ENCODE measurements around the gene ITPR1.

ITPR1 gene

GRCh38 chr3:4689021-4689420 lies 195.9 kb downstream of the ITPR1 start:
- ChIA-PET CTCF (no interaction called here), POLR2A (no interaction called here)
- TF ChIP-seq SUZ12 (IDR thresholded peaks at IDR 0.05) (no peak), LEF1 (IDR thresholded peaks at IDR 0.05; ENCODE audit: borderline replicate concordance) (no peak), PKNOX1 (IDR thresholded peaks at IDR 0.05) (no peak), ARNT (IDR thresholded peaks at IDR 0.05) (no peak), FOXK2 (IDR thresholded peaks at IDR 0.05) (no peak), ZNF384 (IDR thresholded peaks at IDR 0.05) (no peak), HDGF (IDR thresholded peaks at IDR 0.05; ENCODE audit: borderline replicate concordance) (no peak), FOXA1 (IDR thresholded peaks at IDR 0.05) (no peak), TARDBP (IDR thresholded peaks at IDR 0.05) (no peak), CTBP1 (IDR thresholded peaks at IDR 0.05; ENCODE audit: borderline replicate concordance) (no peak), BHLHE40 (IDR thresholded peaks at IDR 0.05; ENCODE audit: borderline replicate concordance) (no peak)
- no peak for DNase-seq (ENCODE audit: extremely low spot score)

- POLR2A ChIA-PET = no interaction called here
Observed at GRCh38 chr3:4690277-4690676, 197.1 kb downstream of the ITPR1 start.

GRCh38 chr3:4693620-4694019 lies 200.5 kb downstream of the ITPR1 start:
- DNase-seq (ENCODE audit: extremely low spot score) = no peak
- ChIA-PET CTCF (interaction anchor here (0.5 to 1.0 kb wide), 3 partner anchors 18 to 287 kb away, joined by 3 to 5 read pairs (median 3); no protein-coding TSS in a partner anchor), POLR2A (interaction anchor here (1.0 kb wide), 1 partner anchor 15 kb away, joined by 3 read pairs; no protein-coding TSS in a partner anchor)
- TF ChIP-seq BHLHE40 (IDR thresholded peaks at IDR 0.05; ENCODE audit: borderline replicate concordance) (no peak), FOXM1 (IDR thresholded peaks at IDR 0.05; ENCODE audit: borderline replicate concordance) (no peak), CTBP1 (IDR thresholded peaks at IDR 0.05; ENCODE audit: borderline replicate concordance) (no peak), FOXA1 (IDR thresholded peaks at IDR 0.05) (no peak), SUZ12 (IDR thresholded peaks at IDR 0.05) (no peak), LEF1 (IDR thresholded peaks at IDR 0.05; ENCODE audit: borderline replicate concordance) (no peak), HDGF (IDR thresholded peaks at IDR 0.05; ENCODE audit: borderline replicate concordance) (no peak), ZNF384 (IDR thresholded peaks at IDR 0.05) (no peak), FOXK2 (IDR thresholded peaks at IDR 0.05) (no peak), SP1 (IDR thresholded peaks at IDR 0.05) (no peak)

More at GRCh38 chr3:4690277-4690676, 197.1 kb downstream of the ITPR1 start:
- TF ChIP-seq LEF1 (IDR thresholded peaks at IDR 0.05; ENCODE audit: borderline replicate concordance) (no peak), ELF4 (IDR thresholded peaks at IDR 0.05) (no peak), TARDBP (IDR thresholded peaks at IDR 0.05) (no peak), BHLHE40 (IDR thresholded peaks at IDR 0.05; ENCODE audit: borderline replicate concordance) (no peak), NFRKB (IDR thresholded peaks at IDR 0.05) (no peak), SP1 (IDR thresholded peaks at IDR 0.05) (no peak), SUZ12 (IDR thresholded peaks at IDR 0.05) (no peak), L3MBTL2 (conservative IDR thresholded peaks at IDR 0.05) (no peak), HDGF (IDR thresholded peaks at IDR 0.05; ENCODE audit: borderline replicate concordance) (no peak), FOXA1 (IDR thresholded peaks at IDR 0.05) (no peak), FOXM1 (IDR thresholded peaks at IDR 0.05; ENCODE audit: borderline replicate concordance) (no peak), CTBP1 (IDR thresholded peaks at IDR 0.05; ENCODE audit: borderline replicate concordance) (no peak), FOXK2 (IDR thresholded peaks at IDR 0.05) (no peak), ZNF384 (IDR thresholded peaks at IDR 0.05) (no peak), PKNOX1 (IDR thresholded peaks at IDR 0.05) (no peak), ARNT (IDR thresholded peaks at IDR 0.05) (no peak)
- no peak for DNase-seq (ENCODE audit: extremely low spot score)
- CTCF ChIA-PET = no interaction called here

- CTCF ChIA-PET = no interaction called here
- TF ChIP-seq L3MBTL2 (conservative IDR thresholded peaks at IDR 0.05) (no peak), ARNT (IDR thresholded peaks at IDR 0.05) (no peak), ZNF384 (IDR thresholded peaks at IDR 0.05) (no peak), TARDBP (IDR thresholded peaks at IDR 0.05) (no peak), SUZ12 (IDR thresholded peaks at IDR 0.05) (no peak)
- POLR2A ChIA-PET = no interaction called here
- DNase-seq (ENCODE audit: extremely low spot score) = no peak
Observed at GRCh38 chr3:4695846-4696245, 202.7 kb downstream of the ITPR1 start.

- ChIA-PET POLR2A (no interaction called here), CTCF (no interaction called here)
- DNase-seq (ENCODE audit: extremely low spot score) = no peak
- TF ChIP-seq ARNT (IDR thresholded peaks at IDR 0.05) = no peak
- TF ChIP-seq HDGF (IDR thresholded peaks at IDR 0.05; ENCODE audit: borderline replicate concordance) = no peak
- TF ChIP-seq ZNF384 (IDR thresholded peaks at IDR 0.05) = no peak
- no peak for TF ChIP-seq BHLHE40 (IDR thresholded peaks at IDR 0.05; ENCODE audit: borderline replicate concordance)
- TF ChIP-seq FOXM1 (IDR thresholded peaks at IDR 0.05; ENCODE audit: borderline replicate concordance) = no peak
- TF ChIP-seq LEF1 (IDR thresholded peaks at IDR 0.05; ENCODE audit: borderline replicate concordance) = no peak
- no peak for TF ChIP-seq SP1 (IDR thresholded peaks at IDR 0.05)
- TF ChIP-seq PKNOX1 (IDR thresholded peaks at IDR 0.05) = no peak
- no peak for TF ChIP-seq NFRKB (IDR thresholded peaks at IDR 0.05)
- no peak for TF ChIP-seq ELF4 (IDR thresholded peaks at IDR 0.05)
- TF ChIP-seq TARDBP (IDR thresholded peaks at IDR 0.05) = no peak
- no peak for TF ChIP-seq L3MBTL2 (conservative IDR thresholded peaks at IDR 0.05)
Observed at GRCh38 chr3:4696266-4696665, 203.1 kb downstream of the ITPR1 start.

GRCh38 chr3:4698125-4698821 lies 205.1 kb downstream of the ITPR1 start:
- TF ChIP-seq FOXA1 (IDR thresholded peaks at IDR 0.05) (no peak), ARNT (IDR thresholded peaks at IDR 0.05) (no peak), SP1 (IDR thresholded peaks at IDR 0.05) (no peak)
- CTCF ChIA-PET = interaction anchor here (0.6 kb wide), 1 partner anchor 41 kb away, joined by 3 read pairs; no protein-coding TSS in a partner anchor
- DNase-seq (ENCODE audit: extremely low spot score) = no peak
- POLR2A ChIA-PET = no interaction called here

All from HEK293T (cell line).